Right lobe of liver (tissue), 4 donors: Measurements from ENCODE around the gene HNRNPA0.

Experiments
- POLR2A ChIP-seq: fragments of 450-650 bp; IDR thresholded peaks from one replicate; pipeline ENCODE4 v1.6.1; 2017; ENCODE audit warnings: antibody characterized with exemption, mild to moderate bottlenecking
- TF ChIP-seq, protein P1 (sequence below), 4 donors: fragments of 200-600 bp in 3 of 4; fragments of 450-650 bp in 1 of 4; IDR thresholded peaks; one replicate each; pipeline versions ENCODE4 v1.5.1 to v1.8.0; 2016 to 2022; ENCODE audit warnings: antibody characterized with exemption in 4 of 4, mild to moderate bottlenecking in 2 of 4
- donor health status: DM: no; HTN: no; CAD: no.
- donor health status: DM: no; HTN: no; CAD: no.
- donor health status: DM: no; HTN: yes; CAD: no.

DNA sequence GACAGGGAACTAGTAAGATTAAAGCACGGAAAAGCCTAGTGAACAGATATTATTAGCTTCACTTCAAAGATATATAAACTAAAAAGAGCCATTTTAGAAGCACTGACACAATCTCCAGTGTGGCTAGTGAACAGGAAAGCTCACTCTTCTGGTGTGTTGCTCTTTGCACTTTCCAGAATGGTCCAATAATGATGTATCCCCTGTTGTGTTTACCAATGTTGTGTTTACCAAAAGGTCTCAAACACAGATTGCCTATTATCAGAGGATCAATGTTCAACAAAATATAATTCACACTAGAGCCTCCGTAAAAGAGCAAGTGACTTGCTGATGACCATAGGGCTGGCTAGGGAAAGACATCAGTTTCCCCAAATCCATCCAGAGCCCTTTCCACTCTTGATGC is 29.9 kb downstream of the HNRNPA0 start:
- TF ChIP-seq, protein P1, sequence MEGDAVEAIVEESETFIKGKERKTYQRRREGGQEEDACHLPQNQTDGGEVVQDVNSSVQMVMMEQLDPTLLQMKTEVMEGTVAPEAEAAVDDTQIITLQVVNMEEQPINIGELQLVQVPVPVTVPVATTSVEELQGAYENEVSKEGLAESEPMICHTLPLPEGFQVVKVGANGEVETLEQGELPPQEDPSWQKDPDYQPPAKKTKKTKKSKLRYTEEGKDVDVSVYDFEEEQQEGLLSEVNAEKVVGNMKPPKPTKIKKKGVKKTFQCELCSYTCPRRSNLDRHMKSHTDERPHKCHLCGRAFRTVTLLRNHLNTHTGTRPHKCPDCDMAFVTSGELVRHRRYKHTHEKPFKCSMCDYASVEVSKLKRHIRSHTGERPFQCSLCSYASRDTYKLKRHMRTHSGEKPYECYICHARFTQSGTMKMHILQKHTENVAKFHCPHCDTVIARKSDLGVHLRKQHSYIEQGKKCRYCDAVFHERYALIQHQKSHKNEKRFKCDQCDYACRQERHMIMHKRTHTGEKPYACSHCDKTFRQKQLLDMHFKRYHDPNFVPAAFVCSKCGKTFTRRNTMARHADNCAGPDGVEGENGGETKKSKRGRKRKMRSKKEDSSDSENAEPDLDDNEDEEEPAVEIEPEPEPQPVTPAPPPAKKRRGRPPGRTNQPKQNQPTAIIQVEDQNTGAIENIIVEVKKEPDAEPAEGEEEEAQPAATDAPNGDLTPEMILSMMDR (IDR thresholded peaks at IDR 0.05): no peak
- no peak for TF ChIP-seq POLR2A
